ENCODE data around the gene LILRA5. TPM values are rescaled to one million over a fixed set of nuclear protein-coding genes. Genes with fewer than 3 reads are reported as not detected.
"Not testable (repeated sequence)": the region's sequence is repeated elsewhere in the genome, so short reads cannot be mapped to it uniquely, and the experiment has no call there.

LILRA5 gene
- polyA plus RNA-seq, 1 donor = 0.45 TPM

DNA sequence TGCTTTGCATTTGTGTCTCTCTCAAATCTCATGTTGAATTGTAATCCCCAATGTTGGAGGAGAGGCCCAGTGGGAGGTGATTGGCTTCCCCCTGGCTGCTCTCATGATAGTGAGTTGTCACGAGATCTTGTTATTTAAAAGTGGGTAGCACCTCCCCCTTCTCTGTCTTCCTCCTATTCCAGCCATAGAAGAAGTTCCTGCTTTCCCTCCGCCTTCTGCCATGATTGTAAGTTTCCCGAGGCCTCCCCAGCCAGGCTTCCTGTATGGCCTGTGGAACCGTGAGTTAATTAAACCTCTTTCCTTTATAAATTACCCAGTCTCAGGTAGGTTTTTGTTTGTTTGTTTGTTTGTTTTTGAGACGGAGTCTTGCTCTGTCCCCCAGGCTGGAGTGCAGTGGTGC lies 22.2 kb upstream of the LILRA5 start:
- no peak for DNase-seq

DNA sequence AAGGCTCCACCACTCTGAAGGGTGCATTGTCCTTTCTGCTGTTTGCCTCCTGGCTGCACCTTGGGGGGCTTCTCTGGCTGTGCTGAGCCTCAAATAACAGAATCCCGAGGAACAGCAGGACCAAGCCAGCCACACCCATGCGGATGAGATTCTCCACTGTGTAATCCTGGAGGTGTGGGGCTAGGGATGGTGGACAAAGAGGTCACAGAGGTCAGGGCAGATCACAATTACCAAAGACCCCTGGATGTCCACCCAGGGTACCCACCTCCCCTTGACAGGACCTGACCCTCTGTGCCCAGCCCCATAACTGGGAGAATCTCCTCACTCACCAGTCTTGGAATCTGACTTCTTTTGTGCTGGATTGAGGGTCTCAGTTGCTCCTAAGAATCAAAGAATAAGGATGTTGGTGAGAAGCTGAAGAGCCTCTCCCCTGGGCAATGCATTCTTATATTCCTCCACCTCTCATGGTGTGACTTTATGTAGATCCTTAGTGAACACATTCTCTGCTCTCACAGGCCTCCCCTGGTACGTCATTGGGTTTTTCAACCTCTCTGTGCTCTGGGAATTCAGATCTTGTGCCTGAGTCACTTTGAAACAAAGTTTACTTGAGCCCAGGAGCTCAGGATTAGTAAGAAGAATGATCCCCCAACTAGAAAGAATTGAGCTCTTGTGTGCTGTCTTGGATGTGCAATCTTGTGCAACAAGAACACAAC lies 20.8 kb upstream of the LILRA5 start:
- no peak for DNase-seq

DNA sequence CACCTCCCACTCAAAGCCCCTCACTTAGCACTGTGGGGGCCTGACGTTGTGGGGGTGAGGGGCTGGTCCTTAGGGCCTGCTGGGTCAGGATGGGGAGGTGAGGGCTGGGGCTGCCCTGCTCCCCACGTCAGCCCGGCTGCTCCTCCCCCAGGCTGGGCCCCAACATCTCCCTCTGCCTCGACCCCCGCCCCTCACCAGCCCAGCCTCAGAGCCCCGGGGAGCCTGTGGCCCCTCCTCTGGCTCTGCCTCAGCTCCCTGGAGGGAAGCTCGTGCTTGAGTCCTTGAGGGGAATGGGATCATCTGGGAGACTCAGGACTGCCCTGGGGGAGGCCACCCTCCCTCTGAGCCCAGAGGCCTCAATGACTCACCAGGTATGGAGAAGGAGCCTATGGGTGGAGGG lies 19.2 kb upstream of the LILRA5 start:
- no peak for DNase-seq

DNA sequence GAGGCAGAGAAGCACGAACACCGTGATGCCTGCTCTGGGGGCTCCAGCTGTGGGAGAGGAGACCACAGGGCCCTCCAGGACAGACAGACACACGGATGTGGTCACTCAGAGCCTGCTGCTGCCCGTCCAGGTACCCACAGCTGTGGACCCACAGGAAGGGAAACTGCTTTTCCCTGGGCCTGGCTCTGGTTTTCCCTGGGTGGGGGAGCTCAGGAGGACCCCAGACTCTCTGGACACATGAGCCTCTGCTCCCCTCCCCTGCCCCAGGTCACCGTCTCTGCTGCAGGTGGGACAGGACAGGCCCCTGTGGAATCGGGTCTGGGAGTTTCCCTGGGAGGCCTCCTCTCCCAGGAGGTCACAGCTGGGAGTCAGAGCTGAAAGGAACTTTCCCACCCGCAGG lies 18.7 kb upstream of the LILRA5 start:
- no peak for DNase-seq

DNA sequence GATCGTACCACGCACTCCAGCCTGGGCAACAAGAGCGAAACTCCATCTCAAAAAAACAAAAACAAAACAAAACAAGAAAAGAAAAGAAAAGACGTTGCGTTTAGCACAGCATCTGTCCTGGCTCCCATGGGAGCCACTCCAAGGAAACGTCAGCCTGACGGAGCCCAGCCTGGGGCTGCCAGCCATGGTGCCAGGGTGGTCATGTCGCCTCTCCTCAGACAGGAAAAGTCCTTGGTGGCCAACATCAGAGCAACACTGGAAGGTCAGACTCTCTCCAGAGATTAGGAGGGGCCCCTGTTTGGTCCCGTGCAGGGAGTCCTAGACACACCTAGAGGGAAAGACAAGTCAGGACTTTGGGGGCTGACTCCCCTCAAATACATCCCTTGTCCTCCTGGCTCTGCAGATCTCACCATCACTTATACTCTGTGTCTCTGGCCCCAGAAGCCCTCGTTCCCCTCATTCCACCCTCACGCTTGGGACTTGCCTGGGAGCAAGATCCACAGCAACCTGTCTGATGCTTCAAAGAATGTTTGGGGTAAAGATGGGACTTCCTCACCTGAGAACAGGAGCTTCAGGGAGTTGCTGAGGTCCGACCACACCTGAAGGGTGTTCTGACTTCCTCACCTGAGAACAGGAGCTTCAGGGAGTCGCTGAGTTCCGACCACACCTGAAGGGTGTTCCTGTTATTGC lies 16.7 kb upstream of the LILRA5 start:
- no peak for DNase-seq

DNA sequence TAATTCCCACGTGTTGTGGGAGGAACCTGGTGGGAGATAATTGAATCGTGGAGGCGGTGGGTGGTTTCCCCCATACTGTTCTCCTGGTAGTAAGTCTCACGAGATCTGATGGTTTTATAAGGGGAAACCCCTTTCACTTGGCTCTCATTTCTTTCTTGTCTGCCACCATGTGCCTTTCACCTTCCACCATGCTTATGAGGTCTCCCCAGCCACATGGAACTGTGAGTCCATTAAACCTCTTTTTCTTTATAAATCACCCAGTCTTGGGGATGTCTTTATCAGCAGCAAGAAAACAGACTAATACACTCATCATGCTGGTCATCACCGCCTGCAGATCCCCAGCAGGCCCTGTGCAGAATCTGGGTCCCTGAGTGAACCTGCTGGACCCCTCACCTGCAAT lies 15.8 kb upstream of the LILRA5 start:
- DNase-seq = not testable (repeated sequence)

DNA sequence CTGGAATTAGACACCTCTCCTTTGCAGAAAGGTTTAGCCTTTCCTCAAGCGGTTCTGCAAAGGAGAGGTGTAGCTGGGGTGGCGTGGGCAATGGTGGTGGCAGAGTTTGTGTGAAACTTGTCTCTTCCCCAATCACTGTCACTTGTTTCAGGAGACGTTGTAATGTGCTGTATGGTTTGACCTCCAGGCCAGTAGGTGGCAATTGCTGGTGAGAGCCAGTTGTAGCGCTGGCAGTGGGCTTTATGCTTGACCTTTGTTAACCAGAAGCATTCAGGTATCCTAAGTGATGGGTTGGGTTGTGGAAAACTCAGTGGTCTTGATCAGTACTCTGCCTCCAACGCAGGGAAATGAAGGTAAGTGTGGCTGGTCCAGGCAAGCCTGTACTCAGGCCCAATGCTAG lies 12.7 kb upstream of the LILRA5 start:
- no peak for DNase-seq

DNA sequence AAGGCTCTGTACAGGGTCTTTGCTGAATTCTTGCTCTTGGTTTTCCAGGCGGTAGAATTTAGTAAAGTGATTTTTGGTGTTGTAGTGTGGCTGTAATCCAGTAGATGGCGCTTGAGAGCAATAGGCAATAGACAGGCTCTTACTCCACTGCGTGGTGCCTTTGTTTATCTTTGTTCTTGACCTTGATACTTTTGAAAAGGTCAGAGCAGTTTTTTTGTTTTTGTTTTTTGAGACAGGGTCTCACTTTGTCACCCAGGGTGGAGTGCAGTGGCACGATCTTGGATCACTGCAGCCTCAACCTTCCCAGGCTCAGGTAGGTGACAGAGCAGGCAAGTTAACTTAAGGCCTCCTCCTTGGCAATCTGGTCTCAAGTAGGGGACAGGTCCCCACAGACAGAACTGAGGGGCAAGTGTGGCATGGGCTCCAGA lies 12.2 kb upstream of the LILRA5 start:
- peak; percentile 37 for DNase-seq

DNA sequence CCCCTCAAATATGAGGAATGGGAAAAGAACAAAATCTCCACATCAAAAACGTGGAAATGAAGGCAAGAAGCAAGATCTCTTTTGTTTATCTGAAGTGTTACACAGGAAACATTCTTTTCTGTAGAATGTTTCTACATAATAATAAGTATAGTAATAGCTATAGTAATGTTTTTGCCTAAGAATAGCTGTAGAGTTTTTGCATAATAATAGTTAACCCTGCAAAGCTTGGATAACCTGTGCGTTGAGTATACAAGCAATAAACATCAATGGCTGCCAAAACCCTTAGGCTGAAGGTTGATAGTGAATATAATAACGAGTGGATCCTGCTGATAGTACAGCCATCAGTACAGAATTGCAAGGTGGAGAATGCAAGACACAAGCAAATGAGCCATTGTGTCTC lies 11.1 kb upstream of the LILRA5 start:
- no peak for DNase-seq

DNA sequence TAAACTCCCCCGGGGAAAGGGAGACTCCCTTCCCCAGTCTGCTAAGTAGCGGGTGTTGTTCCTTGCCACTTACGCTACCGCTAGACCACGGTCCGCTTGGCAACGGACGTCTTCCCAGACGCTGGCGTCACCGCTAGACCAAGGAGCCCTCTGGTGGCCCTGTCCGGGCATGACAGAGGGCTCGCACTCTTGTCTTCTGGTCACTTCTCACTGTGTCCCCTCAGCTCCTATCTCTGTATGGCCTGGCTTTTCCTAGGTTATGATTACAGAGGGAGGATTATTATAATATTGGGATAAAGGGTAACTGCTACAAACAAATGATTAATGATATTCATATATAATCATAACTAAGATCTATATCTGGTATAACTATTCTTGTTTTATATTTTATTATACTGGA lies 10.0 kb upstream of the LILRA5 start:
- DNase-seq = not testable (repeated sequence)

DNA sequence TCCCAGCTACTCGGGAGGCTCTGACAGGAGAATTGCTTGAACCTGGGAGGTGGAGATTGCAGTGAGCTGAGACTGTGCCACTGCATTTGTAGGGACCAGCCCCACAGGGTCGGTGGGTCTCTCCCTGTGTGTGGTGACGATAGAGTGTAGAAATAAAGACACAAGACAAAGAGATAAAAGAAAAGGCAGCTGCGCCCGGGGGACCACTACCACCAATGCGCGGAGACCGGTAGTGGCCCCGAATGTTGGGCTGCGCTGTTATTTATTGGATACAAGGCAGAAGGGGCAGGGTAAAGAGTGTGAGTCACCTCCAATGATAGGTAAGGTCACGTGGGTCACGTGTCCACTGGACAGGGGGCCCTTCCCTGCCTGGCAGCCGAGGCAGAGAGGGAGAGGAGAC lies 9.3 kb upstream of the LILRA5 start:
- not testable (repeated sequence) for DNase-seq

DNA sequence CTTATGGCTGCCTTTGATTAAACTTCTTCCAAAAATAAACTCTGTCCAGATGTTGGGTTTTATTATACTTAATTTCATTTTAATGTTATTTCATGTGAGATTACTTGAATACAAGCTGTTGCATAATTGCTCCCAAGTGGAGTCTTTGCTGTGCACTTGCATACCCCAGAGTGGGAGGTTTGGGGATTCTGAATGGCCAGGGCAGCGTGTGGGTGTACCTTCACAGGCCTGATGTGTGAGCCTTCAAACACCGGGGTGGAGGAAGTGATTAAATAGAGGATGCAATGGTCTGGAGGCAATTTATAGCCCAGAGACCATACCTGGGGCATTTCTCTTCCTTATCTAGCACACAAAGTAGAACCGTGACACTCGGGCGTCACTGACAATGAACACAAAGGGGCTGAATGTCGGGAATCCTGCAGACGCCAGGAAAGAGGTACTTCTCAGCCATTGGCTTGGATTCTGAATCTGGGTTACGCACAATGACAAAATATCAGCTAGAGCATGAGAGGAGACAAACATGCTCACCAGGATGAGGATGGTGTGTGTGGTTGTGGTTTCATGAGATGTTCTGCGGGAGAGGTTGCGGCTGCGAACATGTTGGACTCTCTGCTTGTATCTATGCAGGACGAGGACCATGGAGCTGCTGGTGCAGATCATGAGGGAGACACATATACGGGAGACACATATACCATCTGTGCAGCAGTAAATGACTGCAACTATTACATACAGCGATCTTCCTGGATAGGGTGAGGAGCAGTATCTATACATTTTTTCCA lies 7.1 kb upstream of the LILRA5 start:
- DNase-seq = no peak

DNA sequence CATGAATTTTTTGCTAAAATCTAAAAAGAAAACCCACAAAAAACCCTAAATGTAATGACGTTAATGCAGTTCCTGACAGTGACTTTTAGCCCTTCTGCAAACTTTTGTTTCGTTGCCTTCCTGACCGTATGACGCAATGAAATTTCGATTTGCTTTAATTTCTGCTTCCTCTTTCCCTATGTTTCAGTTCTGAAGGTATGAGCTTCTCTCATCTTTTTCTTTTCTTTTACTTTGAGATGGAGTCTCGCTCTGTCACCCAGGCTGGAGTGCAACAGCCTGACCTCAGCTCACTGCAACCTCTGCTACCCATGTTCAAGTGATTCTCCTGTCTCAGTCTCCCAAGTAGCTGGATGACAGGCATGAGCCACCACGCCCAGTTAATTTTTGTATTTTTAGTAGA lies 6.1 kb upstream of the LILRA5 start:
- DNase-seq = no peak

DNA sequence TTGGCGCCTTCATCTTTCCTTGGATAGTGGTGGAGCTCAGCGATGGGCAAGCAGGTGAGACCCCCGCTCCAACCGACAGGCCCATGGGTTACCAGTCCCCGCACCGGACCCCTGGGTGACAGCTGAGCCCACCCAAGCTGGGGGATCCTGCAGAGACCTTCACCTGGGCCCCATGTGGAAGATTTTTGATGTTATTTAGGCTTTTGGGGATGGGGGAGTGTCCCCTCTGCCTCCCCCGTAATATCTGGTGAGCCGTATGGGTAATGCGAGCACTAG lies 4.9 kb upstream of the LILRA5 start:
- no peak for DNase-seq

DNA sequence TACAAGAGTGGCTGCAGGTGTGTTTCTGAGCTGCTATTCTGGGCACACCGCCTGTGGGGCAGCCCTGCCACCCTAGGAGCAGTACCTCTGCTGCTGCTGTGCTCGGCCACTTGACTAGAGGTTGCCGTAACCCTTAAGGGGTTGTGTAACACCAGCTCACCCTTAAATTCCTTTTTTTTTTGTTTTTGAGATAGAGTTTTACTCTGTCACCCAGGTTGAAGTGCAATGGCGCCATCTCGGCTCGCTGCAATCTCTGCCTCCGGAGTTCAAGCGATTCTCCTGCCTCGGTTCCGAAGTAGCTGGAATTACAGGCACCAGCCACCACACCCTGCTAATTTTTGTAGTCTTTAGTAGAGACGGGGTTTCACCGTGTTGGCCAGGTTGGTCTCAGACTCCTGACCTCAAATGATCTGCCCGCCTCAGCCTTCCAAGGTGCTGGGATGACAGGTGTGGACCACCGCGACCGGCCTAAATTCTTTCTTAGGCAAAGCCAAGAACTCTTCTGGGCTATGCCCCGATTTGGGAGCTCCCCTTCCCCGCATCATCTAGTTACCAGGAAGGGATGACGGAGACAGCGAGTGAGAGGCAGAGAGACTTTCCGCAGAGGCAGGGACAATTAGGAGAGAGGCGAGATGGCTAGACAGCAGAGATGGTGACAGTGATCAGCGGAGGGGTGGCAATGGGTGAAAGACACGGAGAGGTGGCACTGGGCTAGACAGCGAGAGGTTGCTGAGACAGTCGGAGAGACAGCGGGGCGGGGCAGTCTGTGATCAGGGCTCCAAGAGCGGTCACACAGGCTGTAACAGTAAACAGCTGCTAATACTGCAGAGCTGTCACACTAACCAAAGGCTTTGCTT lies 4.4 kb upstream of the LILRA5 start:
- DNase-seq = no peak

DNA sequence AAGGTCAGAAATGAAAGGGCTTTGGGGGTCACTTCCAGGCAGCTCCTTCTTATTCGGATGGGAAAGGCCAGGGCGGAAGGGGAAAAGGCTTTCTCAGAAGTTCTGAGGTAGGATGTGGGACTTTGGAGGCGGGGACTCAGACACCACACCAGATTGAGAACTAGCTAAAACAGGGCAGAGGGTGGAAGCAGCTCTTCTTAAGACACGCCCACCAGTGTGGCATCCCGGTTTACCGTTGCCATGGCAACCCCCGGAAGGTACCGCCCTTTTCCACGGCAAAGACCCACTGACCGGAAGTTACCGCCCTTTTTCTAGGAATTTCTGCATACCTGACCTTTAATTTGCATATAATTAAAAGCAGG lies 3.8 kb upstream of the LILRA5 start:
- DNase-seq = no peak

DNA sequence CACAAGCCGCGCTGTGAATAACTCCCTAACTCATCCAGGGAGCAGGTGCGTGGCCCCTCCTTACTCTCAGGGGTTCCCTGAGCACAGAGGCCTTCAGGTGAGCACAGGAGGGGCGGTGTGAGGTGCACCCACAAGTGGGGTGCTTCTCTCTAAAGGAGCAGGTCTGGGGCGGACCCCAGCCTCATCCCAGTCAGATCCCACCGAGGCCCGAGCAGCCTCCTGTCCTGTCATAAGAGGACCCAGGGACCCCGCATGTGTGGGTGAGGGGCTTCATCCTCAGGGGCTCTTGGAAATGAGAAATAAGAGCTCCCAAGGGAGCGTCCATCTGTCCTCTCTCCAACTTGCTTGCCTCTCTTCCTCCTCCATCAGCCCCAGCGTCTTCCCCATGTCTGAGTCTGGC lies 3.0 kb upstream of the LILRA5 start:
- no peak for DNase-seq

DNA sequence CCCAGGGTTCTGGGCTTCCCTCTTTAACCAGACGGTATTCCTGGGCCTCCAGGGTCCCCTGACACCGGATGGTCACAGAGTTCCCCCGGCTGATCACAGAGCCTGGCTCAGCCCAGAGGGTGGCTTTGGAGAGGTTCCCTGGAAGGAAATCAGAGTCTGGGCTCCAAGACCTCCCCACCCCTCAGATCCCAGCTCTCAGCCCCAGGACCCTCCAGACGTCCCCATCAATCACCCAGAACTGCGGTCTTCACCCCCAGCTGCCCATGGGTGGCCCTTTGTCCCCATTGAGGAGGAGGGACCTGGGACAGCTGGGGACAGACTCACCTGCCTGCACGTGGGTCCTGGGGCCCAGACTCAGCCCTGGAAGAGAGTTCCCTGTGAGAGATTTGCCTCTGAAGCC lies 955 bp downstream of the LILRA5 start:
- DNase-seq = no peak

DNA sequence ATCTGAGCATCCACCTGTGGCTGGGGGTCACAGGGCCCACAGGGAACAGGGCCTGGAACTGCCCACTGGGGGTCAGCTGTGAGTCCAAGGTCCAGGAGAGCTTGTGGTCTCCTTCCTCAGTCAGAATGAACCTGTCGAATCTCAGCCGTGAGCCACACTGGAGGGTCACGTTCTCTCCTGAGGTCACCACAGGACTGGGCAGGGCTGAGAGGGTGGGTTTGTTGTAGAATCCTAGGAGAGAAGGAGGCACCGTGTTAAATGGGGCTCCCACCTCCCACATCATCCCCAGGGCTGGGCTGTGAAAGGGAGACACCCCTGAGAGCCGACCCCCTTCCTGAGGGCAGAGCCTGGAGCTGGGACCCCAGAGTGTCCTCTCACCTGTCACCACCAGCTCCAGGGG lies 1.5 kb downstream of the LILRA5 start:
- no peak for DNase-seq

DNA sequence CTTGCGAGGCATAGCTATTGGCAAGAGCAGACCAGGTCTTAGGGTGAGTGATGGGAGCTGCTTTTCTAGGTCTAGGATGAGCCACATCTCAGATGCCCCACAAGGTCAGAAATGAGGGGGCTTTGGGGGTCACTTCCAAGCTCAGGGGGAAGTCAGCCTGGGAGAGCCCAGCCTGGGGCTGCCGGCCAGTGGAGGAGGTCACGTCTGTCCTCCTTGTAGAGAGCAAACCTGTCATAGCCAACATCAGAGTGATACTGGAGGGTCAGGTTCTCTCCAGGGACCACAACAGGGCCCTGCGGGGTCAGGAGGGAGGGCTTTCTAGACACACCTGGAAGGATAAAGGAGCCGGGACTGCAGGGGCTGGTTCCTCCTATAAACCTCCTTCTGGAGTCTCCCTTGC lies 2.4 kb downstream of the LILRA5 start:
- DNase-seq = no peak

DNA sequence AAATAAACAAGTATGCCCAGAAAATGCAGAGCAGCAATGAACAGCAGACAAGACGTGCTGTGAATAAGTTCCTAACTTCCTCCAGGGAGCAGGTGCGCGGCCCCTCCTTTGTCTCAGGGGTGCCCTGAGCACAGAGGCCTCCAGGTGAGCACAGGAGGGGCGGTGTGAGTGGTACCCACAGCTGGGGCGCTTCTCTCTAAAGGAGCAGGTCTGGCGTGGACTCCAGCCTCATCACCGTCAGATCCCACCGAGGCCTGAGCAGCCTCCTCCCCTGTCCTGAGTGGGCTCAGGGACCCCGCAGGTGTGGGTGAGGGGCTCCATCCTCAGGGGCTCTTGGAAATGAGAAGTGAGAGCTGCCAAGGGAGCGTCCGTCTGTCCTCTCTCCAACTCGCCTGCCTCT lies 3.2 kb downstream of the LILRA5 start:
- DNase-seq = no peak

DNA sequence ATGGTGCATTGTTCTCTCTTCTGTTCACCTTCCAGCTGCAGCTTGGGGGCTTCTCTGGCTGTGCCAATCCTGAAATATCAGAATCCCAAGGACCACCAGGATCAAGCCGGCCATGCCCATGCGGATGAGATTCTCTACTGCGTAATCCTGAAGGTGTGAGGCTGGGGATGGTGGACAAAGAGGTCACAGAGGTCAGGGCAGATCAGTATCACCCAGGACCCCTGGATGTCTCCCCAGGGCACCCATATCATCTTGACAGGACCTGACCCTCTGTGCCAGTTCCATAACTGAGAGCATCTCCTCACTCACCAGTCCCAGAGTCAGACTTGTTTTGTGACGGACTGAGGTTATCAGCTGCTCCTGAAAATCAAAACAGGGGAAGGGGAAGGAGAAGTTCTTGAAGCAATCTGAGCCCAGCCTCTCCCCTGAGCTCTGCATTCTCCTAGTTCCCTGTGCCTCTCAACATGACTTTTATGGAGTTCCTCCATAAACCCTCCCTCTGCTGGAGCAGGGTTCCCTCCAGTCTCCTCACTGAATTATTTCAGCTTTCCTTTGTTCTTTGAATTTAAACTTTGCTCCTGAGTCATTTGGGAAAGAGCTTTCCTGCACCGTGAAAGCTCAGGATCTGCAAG lies 5.5 kb downstream of the LILRA5 start:
- DNase-seq = no peak

Measured in left kidney (tissue), 2 donors.